Transverse colon (tissue), 4 donors: ENCODE data around the gene SGF29.

Source experiments
- POLR2A ChIP-seq: fragments of 450-650 bp; IDR thresholded peaks from one replicate; pipeline ENCODE4 v1.6.1; 2016; ENCODE audit warnings: antibody characterized with exemption, mild to moderate bottlenecking, moderate library complexity
- POLR2AphosphoS5 ChIP-seq, 3 donors: sonication (generic); formaldehyde crosslinking; IDR thresholded peaks; one replicate each; pipeline ENCODE4 v1.6.1; 2016; ENCODE audit warnings: antibody characterized with exemption in 3 of 3
- TF ChIP-seq, protein P1 (sequence below), 5 experiments: fragments of 200-600 bp in 3 of 5; fragments of 450-650 bp in 2 of 5; sonication (generic) in 3 of 5; IDR thresholded peaks; 1 replicate in 2 of 5; 2 replicates in 3 of 5; pipeline ENCODE4 v1.5.1; 2016 to 2017; ENCODE audit warnings: antibody characterized with exemption in 5 of 5, inconsistent platforms in 3 of 5, mild to moderate bottlenecking in 2 of 5, moderate library complexity in 1 of 5

DNA sequence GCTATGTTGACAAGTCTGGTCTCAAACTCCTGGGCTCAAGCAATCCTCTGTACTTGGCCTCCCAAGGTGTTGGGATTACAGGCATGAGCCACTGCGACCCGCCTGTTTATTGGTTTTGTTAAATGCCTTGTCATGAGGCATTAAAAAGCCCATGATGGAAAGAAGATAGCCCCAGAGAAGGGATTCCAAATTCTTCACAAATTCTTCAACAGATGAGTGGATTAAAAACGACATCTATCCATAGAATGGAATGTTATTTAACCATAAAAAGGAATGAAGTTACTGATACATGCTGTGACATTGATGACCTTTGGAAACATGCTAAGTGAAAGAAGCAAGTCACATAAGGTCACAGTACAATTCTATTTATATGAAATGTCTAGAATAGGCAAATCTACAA, 4.7 kb downstream of the SGF29 start:
- TF ChIP-seq, protein P1, sequence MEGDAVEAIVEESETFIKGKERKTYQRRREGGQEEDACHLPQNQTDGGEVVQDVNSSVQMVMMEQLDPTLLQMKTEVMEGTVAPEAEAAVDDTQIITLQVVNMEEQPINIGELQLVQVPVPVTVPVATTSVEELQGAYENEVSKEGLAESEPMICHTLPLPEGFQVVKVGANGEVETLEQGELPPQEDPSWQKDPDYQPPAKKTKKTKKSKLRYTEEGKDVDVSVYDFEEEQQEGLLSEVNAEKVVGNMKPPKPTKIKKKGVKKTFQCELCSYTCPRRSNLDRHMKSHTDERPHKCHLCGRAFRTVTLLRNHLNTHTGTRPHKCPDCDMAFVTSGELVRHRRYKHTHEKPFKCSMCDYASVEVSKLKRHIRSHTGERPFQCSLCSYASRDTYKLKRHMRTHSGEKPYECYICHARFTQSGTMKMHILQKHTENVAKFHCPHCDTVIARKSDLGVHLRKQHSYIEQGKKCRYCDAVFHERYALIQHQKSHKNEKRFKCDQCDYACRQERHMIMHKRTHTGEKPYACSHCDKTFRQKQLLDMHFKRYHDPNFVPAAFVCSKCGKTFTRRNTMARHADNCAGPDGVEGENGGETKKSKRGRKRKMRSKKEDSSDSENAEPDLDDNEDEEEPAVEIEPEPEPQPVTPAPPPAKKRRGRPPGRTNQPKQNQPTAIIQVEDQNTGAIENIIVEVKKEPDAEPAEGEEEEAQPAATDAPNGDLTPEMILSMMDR (IDR thresholded peaks at IDR 0.05) = no peak
- TF ChIP-seq POLR2AphosphoS5 (IDR thresholded peaks at IDR 0.05) (no peak), POLR2A (no peak)
